Peyer's patch (tissue), 4 donors: ENCODE results near the gene NKD1.

Experiments used
- CTCF ChIP-seq, 6 experiments: fragments of 450-650 bp in 4 of 6; fragments of 200-600 bp in 2 of 6; sonication (generic) in 1 of 6; IDR thresholded peaks; one replicate each; pipeline ENCODE4 v1.5.1; 2017 to 2019; ENCODE audit warnings: antibody characterized with exemption in 6 of 6, mild to moderate bottlenecking in 3 of 6, moderate library complexity in 1 of 6
- POLR2A ChIP-seq, 2 donors: fragments of 450-650 bp; IDR thresholded peaks; one replicate each; pipeline ENCODE4 v1.5.1; 2017; ENCODE audit warnings: antibody characterized with exemption in 2 of 2, mild to moderate bottlenecking in 2 of 2, moderate library complexity in 2 of 2

DNA sequence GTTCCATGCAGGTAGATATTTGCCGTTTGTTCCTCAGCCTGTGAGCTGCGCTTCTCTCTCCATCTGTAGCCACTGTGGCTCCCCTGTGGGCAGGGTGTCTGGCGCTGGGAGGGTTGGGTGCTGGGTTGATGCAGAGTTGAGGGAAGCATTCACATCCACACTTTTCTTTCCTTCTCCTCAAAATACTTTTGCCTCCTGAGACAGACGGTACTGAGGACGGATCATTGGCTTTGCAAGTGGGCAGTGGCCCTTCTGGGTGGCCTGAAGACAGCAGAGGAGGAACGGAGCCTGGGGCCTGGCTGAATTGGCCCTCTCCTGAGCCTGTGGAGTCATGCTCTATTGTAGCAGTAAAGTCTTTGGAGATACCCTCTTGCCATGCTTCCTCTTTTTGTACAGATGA lies 43.0 kb downstream of the NKD1 start:
- TF ChIP-seq CTCF (IDR thresholded peaks at IDR 0.05) (no peak), POLR2A (IDR thresholded peaks at IDR 0.05) (no peak)
